CD4-positive, alpha-beta T cell treated with Interleukin-1 beta for 1 hour (primary cell): ENCODE data around the gene METRNL.
A peak's percentile ranks its signal among the peaks of the same experiment; 100 is the strongest.

Source experiments
- DNase-seq, 2 donors: peaks; one replicate each; pipeline ENCODE4 v3.0.0-alpha.2; 2020 to 2022

METRNL gene

GRCh38 chr17:83081684-83082201 is 2.3 kb downstream of the METRNL start:
- DNase-seq: peak; percentile 47 to 75

GRCh38 chr17:83082424-83082823 is 3.0 kb downstream of the METRNL start:
- DNase-seq: no peak

- no peak for DNase-seq
Measured at GRCh38 chr17:83082909-83083367, 3.5 kb downstream of the METRNL start.

- DNase-seq: peak; percentile 57 to 68
Measured at GRCh38 chr17:83083368-83084201, 4.2 kb downstream of the METRNL start.

- no peak for DNase-seq
Measured at GRCh38 chr17:83084214-83084613, 4.8 kb downstream of the METRNL start.

GRCh38 chr17:83084621-83085056 is 5.2 kb downstream of the METRNL start:
- DNase-seq: no peak

- DNase-seq: no peak
Measured at GRCh38 chr17:83085103-83085502, 5.7 kb downstream of the METRNL start.

GRCh38 chr17:83085526-83086198 is 6.3 kb downstream of the METRNL start:
- DNase-seq: no peak

GRCh38 chr17:83086199-83086880 is 6.9 kb downstream of the METRNL start:
- no peak for DNase-seq

- DNase-seq: no peak
Measured at GRCh38 chr17:83086907-83087787, 7.7 kb downstream of the METRNL start.

- no peak for DNase-seq
Measured at GRCh38 chr17:83087788-83088360, 8.5 kb downstream of the METRNL start.

GRCh38 chr17:83088451-83088850 is 9.0 kb downstream of the METRNL start:
- no peak for DNase-seq

GRCh38 chr17:83088909-83089308 is 9.5 kb downstream of the METRNL start:
- DNase-seq: no peak

- DNase-seq: peak in 1 of 2 donors; percentile 70
Measured at GRCh38 chr17:83089328-83090132, 10.1 kb downstream of the METRNL start.

- no peak for DNase-seq
Measured at GRCh38 chr17:83090444-83091256, 11.2 kb downstream of the METRNL start.

- no peak for DNase-seq
Measured at GRCh38 chr17:83091257-83092141, 12.1 kb downstream of the METRNL start.

GRCh38 chr17:83092186-83092585 is 12.8 kb downstream of the METRNL start:
- no peak for DNase-seq

GRCh38 chr17:83092931-83093330 is 13.5 kb downstream of the METRNL start:
- no peak for DNase-seq

- DNase-seq: no peak
Measured at GRCh38 chr17:83093506-83093905, 14.1 kb downstream of the METRNL start.
